IPS-18c (cell line): ENCODE results near the gene GNAT2.

Source experiments
- H3K4me3 ChIP-seq: 2 replicates; pipeline ENCODE4 v1.7.0; 2013; ENCODE audit warnings: low read depth, mild to moderate bottlenecking, low read length, moderate library complexity; ENCODE audit not compliant: insufficient read depth
- H3K9me3 ChIP-seq: one replicate; pipeline ENCODE4 v1.6.1; 2013; ENCODE audit warnings: mild to moderate bottlenecking, low read length, moderate library complexity; ENCODE audit not compliant: control insufficient read depth, insufficient read depth

Gene GNAT2

DNA sequence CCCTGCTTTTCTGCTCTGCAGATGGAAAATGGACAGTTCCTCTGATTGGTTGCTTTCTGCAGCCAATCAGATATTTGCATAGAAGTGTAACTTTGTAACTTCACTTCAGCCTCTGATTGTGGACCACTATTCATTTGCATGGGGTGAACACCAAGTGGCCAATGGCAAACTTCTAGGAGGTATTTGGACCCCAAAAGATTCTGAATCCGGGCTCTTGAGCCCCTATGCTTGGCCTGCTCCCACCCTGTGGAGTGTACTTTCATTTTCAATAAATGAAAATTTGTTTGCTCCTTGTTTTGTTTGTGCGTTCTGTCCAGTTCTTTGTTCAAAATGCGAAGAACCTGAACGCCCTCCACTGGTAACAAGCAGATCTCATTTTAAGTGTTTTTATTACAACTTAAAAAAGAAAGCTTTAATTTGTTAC lies 30.1 kb upstream of the GNAT2 start:
- no peak overlapping the region for H3K4me3 ChIP-seq
- H3K9me3 ChIP-seq: no peaks in the 10 kb centered on the region

DNA sequence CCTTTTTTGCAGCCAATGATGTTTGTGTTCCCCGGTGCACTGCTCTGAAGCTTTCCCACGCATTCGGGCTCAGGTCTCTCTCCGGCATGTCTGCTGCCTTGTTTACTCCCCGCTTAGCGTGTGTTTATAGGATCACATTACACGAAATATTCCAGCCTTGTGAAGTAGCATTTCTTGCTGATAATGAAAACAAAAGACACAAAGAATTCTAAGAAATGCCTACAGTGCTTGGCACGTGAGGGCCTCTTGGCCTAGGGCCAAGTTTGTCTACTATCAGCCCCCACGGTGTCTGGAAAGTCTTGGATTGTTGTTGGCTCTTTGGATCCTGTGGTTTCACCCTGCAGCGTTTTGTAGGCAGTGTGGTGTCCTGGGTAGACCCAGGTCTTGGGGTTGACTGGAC lies 25.3 kb upstream of the GNAT2 start:
- H3K9me3 ChIP-seq: no peaks in the 10 kb centered on the region
- no peak overlapping the region for H3K4me3 ChIP-seq

GRCh38 chr1:109643385-109644230 lies 24.2 kb upstream of the GNAT2 start:
- H3K4me3 ChIP-seq: no peak overlapping the region
- no peaks in the 10 kb centered on the region for H3K9me3 ChIP-seq

DNA sequence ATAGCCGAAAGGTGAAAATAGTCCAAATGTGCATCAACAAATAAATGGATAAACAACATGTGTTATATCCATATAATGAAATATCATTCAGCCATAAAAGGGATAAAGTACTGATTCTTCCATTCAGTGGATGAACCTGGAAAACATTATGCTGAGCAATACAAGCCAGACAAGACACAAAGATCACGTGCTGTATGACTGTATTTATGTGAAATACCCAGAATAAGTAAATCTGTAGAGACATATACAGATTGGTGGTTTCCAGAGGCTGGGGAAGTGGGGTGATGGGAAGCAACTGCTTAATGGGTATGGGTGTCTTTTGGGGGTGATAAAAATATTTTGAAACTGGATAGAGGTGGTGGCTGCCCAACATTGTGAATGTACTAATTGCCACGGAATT lies 23.2 kb upstream of the GNAT2 start:
- Histone ChIP-seq H3K4me3 (no peak overlapping the region), H3K9me3 (no peaks in the 10 kb centered on the region)

DNA sequence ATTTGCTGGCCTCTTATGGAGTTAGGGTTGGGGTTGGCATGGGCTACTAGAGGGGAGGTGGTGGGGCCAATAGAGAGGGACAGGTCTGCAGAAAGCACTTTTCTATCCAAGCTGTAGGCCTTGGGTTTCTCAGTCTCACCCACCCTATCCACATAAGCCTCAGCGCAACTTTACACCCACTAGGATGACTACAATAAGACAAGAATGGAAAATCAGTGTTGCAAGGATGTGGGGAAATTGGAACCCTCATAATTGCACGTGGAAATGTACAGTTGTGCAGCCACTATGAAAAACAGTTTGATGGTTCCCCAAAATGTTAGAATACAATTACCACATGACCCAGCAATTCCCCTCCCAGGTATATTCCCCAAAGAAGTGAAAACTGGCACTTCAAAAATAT lies 22.4 kb upstream of the GNAT2 start:
- H3K4me3 ChIP-seq: no peak overlapping the region
- no peaks in the 10 kb centered on the region for H3K9me3 ChIP-seq

GRCh38 chr1:109641078-109641740 lies 21.8 kb upstream of the GNAT2 start:
- Histone ChIP-seq H3K9me3 (no peaks in the 10 kb centered on the region), H3K4me3 (no peak overlapping the region)

GRCh38 chr1:109640285-109640865 lies 21.0 kb upstream of the GNAT2 start:
- no peaks in the 10 kb centered on the region for H3K9me3 ChIP-seq
- H3K4me3 ChIP-seq: no peak overlapping the region

DNA sequence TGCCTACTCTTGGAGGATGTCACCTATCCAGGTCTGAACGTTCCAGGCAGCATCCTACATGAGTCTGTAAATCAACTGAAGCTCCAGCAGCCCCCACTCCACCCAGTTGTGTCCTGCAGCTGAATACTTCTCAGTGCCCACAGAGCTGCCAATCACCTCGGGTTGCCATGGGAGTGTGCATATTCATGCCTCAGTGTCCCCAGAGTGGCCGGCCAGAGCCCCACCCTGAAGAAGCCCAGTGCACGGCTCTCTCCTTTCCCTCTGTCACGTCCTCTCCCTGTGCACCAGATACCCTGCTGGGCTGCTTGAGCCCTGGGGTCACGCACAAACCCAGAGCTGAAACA lies 20.4 kb upstream of the GNAT2 start:
- Histone ChIP-seq H3K9me3 (no peaks in the 10 kb centered on the region), H3K4me3 (no peak overlapping the region)

- H3K9me3 ChIP-seq: no peaks in the 10 kb centered on the region
- H3K4me3 ChIP-seq: no peak overlapping the region
Observed at GRCh38 chr1:109639063-109639840, 19.8 kb upstream of the GNAT2 start.

GRCh38 chr1:109637446-109637845 lies 18.0 kb upstream of the GNAT2 start:
- H3K4me3 ChIP-seq: no peak overlapping the region
- no peaks in the 10 kb centered on the region for H3K9me3 ChIP-seq

GRCh38 chr1:109636201-109636952 lies 17.0 kb upstream of the GNAT2 start:
- Histone ChIP-seq H3K9me3 (no peaks in the 10 kb centered on the region), H3K4me3 (no peak overlapping the region)

DNA sequence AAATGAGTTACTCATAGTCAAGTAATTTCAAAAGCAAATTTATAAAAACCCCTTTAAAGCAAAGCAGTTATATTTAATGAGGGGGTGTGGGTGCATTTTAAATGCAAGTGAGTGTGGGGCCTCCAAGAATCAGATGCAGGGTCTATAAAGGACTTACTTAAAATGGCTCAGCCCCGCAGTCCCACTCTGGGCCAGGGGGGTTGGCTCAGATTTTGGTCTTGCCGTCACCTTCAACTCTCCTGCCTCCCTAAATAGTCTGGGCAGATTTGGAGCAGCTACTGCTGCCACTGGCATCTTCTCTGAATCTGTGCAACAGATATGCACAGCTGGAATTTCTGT lies 16.4 kb upstream of the GNAT2 start:
- Histone ChIP-seq H3K4me3 (no peak overlapping the region), H3K9me3 (no peaks in the 10 kb centered on the region)

GRCh38 chr1:109634771-109635750 lies 15.6 kb upstream of the GNAT2 start:
- H3K9me3 ChIP-seq: no peaks in the 10 kb centered on the region
- H3K4me3 ChIP-seq: no peak overlapping the region

DNA sequence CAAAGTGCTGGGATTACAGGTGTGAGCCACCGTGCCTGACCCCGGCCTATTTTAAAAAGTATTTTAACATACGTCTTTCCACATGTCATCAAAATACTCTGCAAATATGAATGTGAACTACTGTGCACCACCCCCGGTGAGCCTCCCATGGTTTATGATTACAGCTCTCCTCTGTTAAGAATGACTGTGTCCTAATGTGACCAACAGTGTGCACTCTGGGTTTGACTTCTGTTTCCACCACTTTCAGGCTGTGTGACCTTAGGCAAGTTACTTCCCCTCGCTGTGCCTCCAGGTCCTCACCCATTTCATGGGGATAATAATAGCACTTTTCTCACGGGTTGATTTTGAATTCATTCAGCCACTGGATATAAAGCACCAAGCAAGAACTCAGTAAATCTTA lies 14.9 kb upstream of the GNAT2 start:
- H3K9me3 ChIP-seq: no peaks in the 10 kb centered on the region
- no peak overlapping the region for H3K4me3 ChIP-seq

- Histone ChIP-seq H3K4me3 (no peak overlapping the region), H3K9me3 (no peaks in the 10 kb centered on the region)
Observed at GRCh38 chr1:109632671-109633346, 13.4 kb upstream of the GNAT2 start.
